IPS-20b (cell line): ENCODE measurements around the gene AIF1L.
"Not testable (repeated sequence)": the region's sequence is repeated elsewhere in the genome, so short reads cannot be mapped to it uniquely, and the experiment has no call there.

ENCODE experiments used
- H3K27ac ChIP-seq: one replicate; pipeline ENCODE4 v1.5.1; 2013; ENCODE audit warnings: low read length
- H3K27me3 ChIP-seq: 2 replicates; pipeline ENCODE4 v1.6.1; 2013; ENCODE audit warnings: mild to moderate bottlenecking, low read length, inconsistent platforms; ENCODE audit not compliant: insufficient read depth
- H3K36me3 ChIP-seq: 2 replicates; pipeline ENCODE4 v1.6.1; 2013; ENCODE audit warnings: low read depth, mild to moderate bottlenecking, inconsistent platforms, low read length, moderate library complexity; ENCODE audit not compliant: insufficient read depth
- H3K4me1 ChIP-seq: 2 replicates; pipeline ENCODE4 v1.6.1; 2013; ENCODE audit warnings: mild to moderate bottlenecking, control low read depth, inconsistent platforms, low read length, moderate library complexity; ENCODE audit not compliant: insufficient read depth
- H3K4me3 ChIP-seq: 2 replicates; pipeline ENCODE4 v1.5.1; 2013; ENCODE audit warnings: mild to moderate bottlenecking, low read length, inconsistent platforms
- H3K9ac ChIP-seq: 2 replicates; pipeline ENCODE4 v1.6.1; 2013; ENCODE audit warnings: low read depth, mild to moderate bottlenecking, inconsistent platforms, low read length, moderate library complexity
- H3K9me3 ChIP-seq: 2 replicates; pipeline ENCODE4 v1.6.1; 2013; ENCODE audit warnings: mild to moderate bottlenecking, low read depth, low read length, inconsistent platforms; ENCODE audit not compliant: insufficient read depth

AIF1L gene

GRCh38 chr9:131140550-131140949 lies 44.2 kb downstream of the AIF1L start:
- Histone ChIP-seq H3K9me3 (no peaks in the 10 kb centered on the region), H3K9ac (no peak overlapping the region), H3K4me3 (no peak overlapping the region), H3K27ac (no peak overlapping the region), H3K27me3 (no peaks in the 10 kb centered on the region), H3K4me1 (no peaks in the 10 kb centered on the region), H3K36me3 (peaks cover 95% of the 10 kb centered on the region)

GRCh38 chr9:131142160-131142559 lies 45.8 kb downstream of the AIF1L start:
- Histone ChIP-seq H3K27ac (no peak overlapping the region), H3K9ac (no peak overlapping the region), H3K27me3 (no peaks in the 10 kb centered on the region), H3K4me3 (no peak overlapping the region), H3K9me3 (no peaks in the 10 kb centered on the region), H3K36me3 (peaks cover 95% of the 10 kb centered on the region), H3K4me1 (no peaks in the 10 kb centered on the region)

- H3K36me3 ChIP-seq = peaks cover 96% of the 10 kb centered on the region
These were observed 47.9 kb downstream of the AIF1L start for GRCh38 chr9:131144201-131144600.

GRCh38 chr9:131145245-131145644 lies 48.9 kb downstream of the AIF1L start:
- peaks cover 96% of the 10 kb centered on the region for H3K36me3 ChIP-seq
- H3K9ac ChIP-seq = no peak overlapping the region
- H3K4me3 ChIP-seq = no peak overlapping the region
- no peaks in the 10 kb centered on the region for H3K27me3 ChIP-seq
- no peaks in the 10 kb centered on the region for H3K9me3 ChIP-seq
- no peak overlapping the region for H3K27ac ChIP-seq
- no peaks in the 10 kb centered on the region for H3K4me1 ChIP-seq

More at GRCh38 chr9:131144201-131144600, 47.9 kb downstream of the AIF1L start:
- no peaks in the 10 kb centered on the region for H3K4me1 ChIP-seq
- no peaks in the 10 kb centered on the region for H3K9me3 ChIP-seq
- H3K27ac ChIP-seq = no peak overlapping the region
- no peaks in the 10 kb centered on the region for H3K27me3 ChIP-seq
- no peak overlapping the region for H3K4me3 ChIP-seq
- H3K9ac ChIP-seq = no peak overlapping the region

- H3K9me3 ChIP-seq = no peaks in the 10 kb centered on the region
- no peak overlapping the region for H3K9ac ChIP-seq
- H3K27me3 ChIP-seq = no peaks in the 10 kb centered on the region
- no peak overlapping the region for H3K27ac ChIP-seq
- H3K36me3 ChIP-seq = peaks cover 96% of the 10 kb centered on the region
- no peaks in the 10 kb centered on the region for H3K4me1 ChIP-seq
- no peak overlapping the region for H3K4me3 ChIP-seq
These were observed 49.9 kb downstream of the AIF1L start for GRCh38 chr9:131146186-131146585.

GRCh38 chr9:131148276-131148675 lies 51.9 kb downstream of the AIF1L start:
- Histone ChIP-seq H3K4me3 (no peak overlapping the region), H3K27me3 (no peaks in the 10 kb centered on the region), H3K36me3 (peaks cover 99% of the 10 kb centered on the region), H3K27ac (no peak overlapping the region), H3K9me3 (no peaks in the 10 kb centered on the region), H3K4me1 (no peaks in the 10 kb centered on the region), H3K9ac (no peak overlapping the region)

- no peaks in the 10 kb centered on the region for H3K27me3 ChIP-seq
- no peak overlapping the region for H3K9ac ChIP-seq
- no peaks in the 10 kb centered on the region for H3K4me1 ChIP-seq
- H3K36me3 ChIP-seq = peaks cover 99% of the 10 kb centered on the region
- no peak overlapping the region for H3K4me3 ChIP-seq
- H3K9me3 ChIP-seq = no peaks in the 10 kb centered on the region
- no peak overlapping the region for H3K27ac ChIP-seq
These were observed 52.8 kb downstream of the AIF1L start for GRCh38 chr9:131148966-131149687.

- H3K4me1 ChIP-seq = no peaks in the 10 kb centered on the region
- no peak overlapping the region for H3K4me3 ChIP-seq
- H3K27me3 ChIP-seq = no peaks in the 10 kb centered on the region
- H3K27ac ChIP-seq = no peak overlapping the region
- H3K9ac ChIP-seq = no peak overlapping the region
- H3K9me3 ChIP-seq = no peaks in the 10 kb centered on the region
- peaks cover 99% of the 10 kb centered on the region for H3K36me3 ChIP-seq
These were observed 53.3 kb downstream of the AIF1L start for GRCh38 chr9:131149688-131150053.

- Histone ChIP-seq H3K9ac (no peak overlapping the region), H3K4me3 (no peak overlapping the region), H3K27ac (no peak overlapping the region), H3K27me3 (no peaks in the 10 kb centered on the region), H3K36me3 (peaks cover 81% of the 10 kb centered on the region), H3K9me3 (no peaks in the 10 kb centered on the region), H3K4me1 (no peaks in the 10 kb centered on the region)
These were observed 57.3 kb downstream of the AIF1L start for GRCh38 chr9:131153595-131153994.

GRCh38 chr9:131158673-131159072 lies 62.3 kb downstream of the AIF1L start:
- H3K27ac ChIP-seq, H3K4me3 ChIP-seq, H3K9ac ChIP-seq, H3K9me3 ChIP-seq, H3K4me1 ChIP-seq, H3K27me3 ChIP-seq: not testable (repeated sequence)
- peaks cover 77% of the 10 kb centered on the region for H3K36me3 ChIP-seq

GRCh38 chr9:131160416-131161112 lies 64.2 kb downstream of the AIF1L start:
- no peaks in the 10 kb centered on the region; the same call in 1 of the 2 replicates for H3K9me3 ChIP-seq
- H3K9ac ChIP-seq = no peak overlapping the region; the same call in 1 of the 2 replicates
- H3K4me3 ChIP-seq = no peak overlapping the region
- no peaks in the 10 kb centered on the region for H3K4me1 ChIP-seq
- H3K36me3 ChIP-seq = peaks cover 80% of the 10 kb centered on the region
- H3K27ac ChIP-seq = no peak overlapping the region
- no peaks in the 10 kb centered on the region for H3K27me3 ChIP-seq

- Histone ChIP-seq H3K4me3 (no peak overlapping the region), H3K27ac (no peak overlapping the region), H3K9me3 (no peaks in the 10 kb centered on the region; the same call in 1 of the 2 replicates), H3K27me3 (no peaks in the 10 kb centered on the region), H3K4me1 (no peaks in the 10 kb centered on the region), H3K36me3 (peaks cover 86% of the 10 kb centered on the region), H3K9ac (no peak overlapping the region)
These were observed 65.3 kb downstream of the AIF1L start for GRCh38 chr9:131161585-131161984.
